ENCODE measurements around the gene CLIC5. TPM values are rescaled to one million over a fixed set of nuclear protein-coding genes. Genes with fewer than 3 reads are reported as not detected.

CLIC5 gene
- total RNA-seq, 1 experiment from 2014 or later, result 0.05 TPM

GRCh38 chr6:45952168-45952529 is 63.5 kb downstream of the CLIC5 start:
- no peak overlapping the region for H3K27ac ChIP-seq (ENCODE audit: low read length)
- in situ Hi-C loops (cut with HindIII; ENCODE audit: low pct_unique_long_range_greater_than_20kb, low sequenced_read_pairs), result no loop called here
- no peaks in the 10 kb centered on the region for H3K9me3 ChIP-seq (ENCODE audit: control insufficient read depth, insufficient read depth, low read depth, low read length)
- ChIA-PET CTCF (no interaction called here), POLR2A (no interaction called here)
- no TSS peak for BruUV-seq (replicated peaks)
- H3K36me3 ChIP-seq (ENCODE audit: control insufficient read depth, insufficient read depth, low read length), result no peaks in the 10 kb centered on the region; the same call in 1 of the 2 replicates
- no peaks in the 10 kb centered on the region for H3K4me1 ChIP-seq (ENCODE audit: control insufficient read depth, insufficient read depth, low read length)
- peaks cover 7% of the 10 kb centered on the region for H3K27me3 ChIP-seq (ENCODE audit: control insufficient read depth, insufficient read depth, low read length)
- H3K4me3 ChIP-seq (ENCODE audit: low read depth in 2 of 2, low read length in 2 of 2), result no peak overlapping the region
- DNase-seq (ENCODE audit: low read depth, low spot score), result no peak
- no peak for ATAC-seq
- no peak for TF ChIP-seq REST (IDR thresholded peaks at IDR 0.05; ENCODE audit: insufficient read depth in 1 of 2, low read depth in 2 of 2, low read length in 1 of 2)
- no peak for TF ChIP-seq POLR2AphosphoS5 (IDR thresholded peaks at IDR 0.05; ENCODE audit: low read depth, low read length)
- TF ChIP-seq TCF7L2 (IDR thresholded peaks at IDR 0.05; ENCODE audit: low read depth, low read length), result no peak
- TF ChIP-seq SIN3A (IDR thresholded peaks at IDR 0.05; ENCODE audit: borderline replicate concordance, insufficient read depth, low read depth, low read length), result no peak
- no peak for TF ChIP-seq CTCF (IDR thresholded peaks at IDR 0.05)
- intact Hi-C loops (cut with micrococcal nuclease; ENCODE audit: unreplicated experiment), result no loop called here

GRCh38 chr6:45951321-45952167 is 64.1 kb downstream of the CLIC5 start:
- no peak for ATAC-seq
- no peak for TF ChIP-seq REST (IDR thresholded peaks at IDR 0.05; ENCODE audit: insufficient read depth in 1 of 2, low read depth in 2 of 2, low read length in 1 of 2)
- TF ChIP-seq POLR2AphosphoS5 (IDR thresholded peaks at IDR 0.05; ENCODE audit: low read depth, low read length), result no peak
- no peak for TF ChIP-seq CTCF (IDR thresholded peaks at IDR 0.05)
- TF ChIP-seq SIN3A (IDR thresholded peaks at IDR 0.05; ENCODE audit: borderline replicate concordance, insufficient read depth, low read depth, low read length), result no peak
- no peaks in the 10 kb centered on the region; the same call in 1 of the 2 replicates for H3K36me3 ChIP-seq (ENCODE audit: control insufficient read depth, insufficient read depth, low read length)
- no peak for DNase-seq (ENCODE audit: low read depth, low spot score)
- no peaks in the 10 kb centered on the region for H3K4me1 ChIP-seq (ENCODE audit: control insufficient read depth, insufficient read depth, low read length)
- no TSS peak for BruUV-seq (replicated peaks)
- in situ Hi-C loops (cut with HindIII; ENCODE audit: low pct_unique_long_range_greater_than_20kb, low sequenced_read_pairs), result no loop called here
- no peak overlapping the region for H3K4me3 ChIP-seq (ENCODE audit: low read depth in 2 of 2, low read length in 2 of 2)
- intact Hi-C loops (cut with micrococcal nuclease; ENCODE audit: unreplicated experiment), result no loop called here
- H3K27me3 ChIP-seq (ENCODE audit: control insufficient read depth, insufficient read depth, low read length), result peaks cover 7% of the 10 kb centered on the region
- no peaks in the 10 kb centered on the region for H3K9me3 ChIP-seq (ENCODE audit: control insufficient read depth, insufficient read depth, low read depth, low read length)
- CTCF ChIA-PET, result no interaction called here
- POLR2A ChIA-PET, result no interaction called here
- H3K27ac ChIP-seq (ENCODE audit: low read length), result no peak overlapping the region

Data from Panc1 (cell line).